Activated CD4-positive, alpha-beta T cell treated with anti-CD3 and anti-CD28 coated beads, Interleukin-2, amount 50 U/mL, for 48 hours (primary cell): ENCODE measurements around the gene SLC9A3.
A peak's percentile ranks its signal among the peaks of the same experiment; 100 is the strongest.

ENCODE experiments used
- DNase-seq, 2 experiments: peaks; one replicate each; pipeline ENCODE4 v3.0.0-alpha.2; 2020

Gene SLC9A3

GRCh38 chr5:427415-428087 is 96.7 kb downstream of the SLC9A3 start:
- no peak for DNase-seq

- DNase-seq, result no peak
These were observed 97.8 kb downstream of the SLC9A3 start for GRCh38 chr5:426392-426976.

- DNase-seq, result peak; percentile 17 to 28
These were observed 98.5 kb downstream of the SLC9A3 start for GRCh38 chr5:425714-426113.

- no peak for DNase-seq
These were observed 99.7 kb downstream of the SLC9A3 start for GRCh38 chr5:424301-425110.

GRCh38 chr5:423626-424261 is 100.5 kb downstream of the SLC9A3 start:
- DNase-seq, result no peak

GRCh38 chr5:423233-423565 is 101.0 kb downstream of the SLC9A3 start:
- no peak for DNase-seq

GRCh38 chr5:422323-423232 is 101.7 kb downstream of the SLC9A3 start:
- no peak for DNase-seq

- DNase-seq, result no peak
These were observed 102.3 kb downstream of the SLC9A3 start for GRCh38 chr5:421901-422300.

GRCh38 chr5:421287-421880 is 102.9 kb downstream of the SLC9A3 start:
- no peak for DNase-seq

GRCh38 chr5:420632-421286 is 103.5 kb downstream of the SLC9A3 start:
- no peak for DNase-seq
